Spinal cord (tissue), 10 donors: ENCODE data around the gene PKN3. TPM values are rescaled to one million over a fixed set of nuclear protein-coding genes. Genes with fewer than 3 reads are reported as not detected.
"Not testable (repeated sequence)": the region's sequence is repeated elsewhere in the genome, so short reads cannot be mapped to it uniquely, and the experiment has no call there.

Experiments used
- DNase-seq, 6 donors: peaks; one replicate each; pipeline versions ENCODE4 v3.0.0 to v3.0.0-alpha.2; 2013 to 2015; ENCODE audit warnings: low spot score in 6 of 6, low read depth in 4 of 6
- H3K27ac ChIP-seq: one replicate; pipeline ENCODE4 v1.5.1; 2013; ENCODE audit warnings: low read depth, low read length, control low read depth
- H3K27me3 ChIP-seq: one replicate; pipeline ENCODE4 v1.6.1; 2013; ENCODE audit warnings: low read length; ENCODE audit not compliant: control insufficient read depth, insufficient read depth
- H3K36me3 ChIP-seq: one replicate; pipeline ENCODE4 v1.6.1; 2013; ENCODE audit warnings: low read length; ENCODE audit not compliant: control insufficient read depth, insufficient read depth
- H3K4me1 ChIP-seq: one replicate; pipeline ENCODE4 v1.6.1; 2013; ENCODE audit warnings: low read length; ENCODE audit not compliant: control insufficient read depth, insufficient read depth
- H3K4me3 ChIP-seq: one replicate; pipeline ENCODE4 v1.5.1; 2013; ENCODE audit warnings: low read depth, low read length, control low read depth
- H3K9me3 ChIP-seq: one replicate; pipeline ENCODE4 v1.6.1; 2013; ENCODE audit warnings: low read length; ENCODE audit not compliant: control insufficient read depth, insufficient read depth
- WGBS: methylation state at CpG from one replicate; pipeline ENCODE4 v1.1.5; 2013; ENCODE audit warnings: missing lambda C conversion rate; ENCODE audit not compliant: insufficient coverage; 5-methylcytosine and 5-hydroxymethylcytosine counted together
- long read RNA-seq, 4 donors: transcript quantifications; one replicate each; lab custom pipeline, GENCODE V29; 2026
- polyA plus RNA-seq, 2 donors: library from polyadenylated mRNA; unstranded; fragments of 120-200 nt; gene quantifications; one replicate each; pipeline ENCODE4 v1.2.1, GENCODE V29; 2013; ENCODE audit not compliant: insufficient read length in 2 of 2
- total RNA-seq, 2 donors: library from RNA; depleted of rRNA in 1 of 2; stranded (reverse); fragments of 120-200 nt in 1 of 2; fragments of >200 nt in 1 of 2; gene quantifications; one replicate each; pipeline versions ENCODE4 v1.2.3 to v1.2.4, GENCODE V29; 2013 to 2014
- donor health status: healthy.

Gene PKN3
- 1 to 10 TPM; 1.1 to 5.5 TPM for total RNA-seq
- polyA plus RNA-seq, result 1 to 10 TPM; 5.5 to 5.9 TPM
- long read RNA-seq, donor 1, partial matches to known transcripts, result 0 of 6 reads
- long read RNA-seq, donor 1, other reads (novel, unspliced or antisense), result 5 of 6 reads
- long read RNA-seq, donor 2, partial matches to known transcripts, result 0 of 1 reads
- long read RNA-seq, donor 2, other reads (novel, unspliced or antisense), result 0 of 1 reads
- long read RNA-seq, donor 3, result 0 reads
- long read RNA-seq, donor 4, result 0 reads

DNA sequence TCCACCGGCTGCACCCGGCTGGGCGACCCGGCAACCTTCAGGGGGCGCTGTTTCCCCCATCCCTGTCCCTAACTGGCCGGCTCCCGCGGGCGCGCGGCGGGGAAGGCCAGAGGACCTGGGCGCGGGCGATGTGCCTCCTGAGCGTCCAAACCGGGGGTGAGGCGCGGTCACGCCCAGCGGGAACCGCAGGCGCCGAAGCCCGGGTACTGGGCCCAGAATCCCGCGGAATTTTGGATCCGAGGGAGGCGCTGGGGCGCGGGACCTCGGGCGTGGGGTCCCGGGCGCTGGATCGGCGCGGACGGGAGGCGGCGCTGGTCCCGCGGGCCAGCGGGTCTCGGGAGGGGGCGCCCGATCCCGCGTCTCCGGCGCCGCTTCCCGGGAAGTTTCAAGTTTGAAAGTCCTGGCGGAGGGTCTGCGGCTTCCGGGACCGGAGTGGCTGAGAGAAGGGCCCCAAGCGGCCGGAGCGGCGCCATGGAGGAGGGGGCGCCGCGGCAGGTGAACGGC lies at the start of gene PKN3:
Gene PKN3, plus strand, starts transcription at position 59 of the 504 bp plus-strand sequence. Its CDS starts 413 bp downstream, at position 472.
- H3K27me3 ChIP-seq, result no peaks in the 10 kb centered on the region
- peak in 3 of 6 donors; percentile 64 to 91 (median 83) for DNase-seq
- H3K9me3 ChIP-seq, result no peaks in the 10 kb centered on the region
- 0% methylated on average over 65 of the region's 65 CpGs for WGBS
- H3K27ac ChIP-seq, result peak within 1 kb of the TSS; percentile 40
- H3K4me1 ChIP-seq, result peaks cover 18% of the 10 kb centered on the region
- H3K36me3 ChIP-seq, result peaks cover 17% of the 10 kb centered on the region
- peak within 1 kb of the TSS; percentile 43 for H3K4me3 ChIP-seq

DNA sequence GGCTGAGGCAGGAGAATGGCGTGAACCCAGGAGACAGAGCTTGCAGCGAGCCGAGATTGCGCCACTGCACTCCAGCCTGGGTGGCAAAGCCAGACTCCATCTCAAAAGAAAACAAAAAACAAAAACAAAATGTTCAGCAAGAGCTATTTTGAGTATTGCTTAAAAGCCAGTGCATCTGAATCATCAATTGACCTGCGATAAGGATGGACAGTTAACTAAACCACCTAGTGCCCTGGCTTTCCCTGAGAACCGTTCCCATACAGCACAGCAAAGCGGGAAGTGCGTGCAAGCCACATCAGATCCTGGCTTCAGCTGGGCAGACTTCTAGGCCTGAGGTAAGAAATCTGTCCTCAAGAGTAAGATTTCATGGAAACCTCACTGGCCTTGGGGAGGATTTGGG lies 48.4 kb upstream of the PKN3 start:
- H3K4me3 ChIP-seq, result no peak overlapping the region
- no peak for DNase-seq
- peaks cover 9% of the 10 kb centered on the region for H3K36me3 ChIP-seq
- no peak overlapping the region for H3K27ac ChIP-seq
- no peaks in the 10 kb centered on the region for H3K27me3 ChIP-seq
- WGBS, result 83% methylated on average over 5 of the region's 8 CpGs
- peaks cover 14% of the 10 kb centered on the region for H3K4me1 ChIP-seq
- H3K9me3 ChIP-seq, result no peaks in the 10 kb centered on the region

DNA sequence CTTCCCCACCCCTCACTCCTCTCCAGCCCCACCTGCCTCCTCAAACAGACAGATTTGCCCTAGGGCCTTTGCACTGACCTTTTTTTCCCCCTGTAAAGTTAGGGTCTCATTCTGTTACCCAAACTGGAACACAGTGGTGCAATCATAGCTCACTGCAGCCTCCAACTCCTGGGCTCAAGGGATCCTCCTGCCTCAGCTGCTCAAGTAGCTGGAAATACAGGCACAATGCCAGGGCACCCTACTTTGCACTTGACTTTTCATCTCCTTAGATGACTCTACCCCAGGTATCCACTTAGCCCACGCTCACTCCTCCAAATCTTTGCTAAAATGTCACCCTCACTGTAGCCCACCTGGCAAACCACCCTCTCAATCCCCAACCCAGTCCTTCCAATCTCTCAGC lies 47.8 kb upstream of the PKN3 start:
- Histone ChIP-seq H3K9me3 (no peaks in the 10 kb centered on the region), H3K4me3 (no peak overlapping the region), H3K27me3 (no peaks in the 10 kb centered on the region), H3K27ac (no peak overlapping the region), H3K4me1 (peaks cover 14% of the 10 kb centered on the region), H3K36me3 (peaks cover 9% of the 10 kb centered on the region)
- DNase-seq, result no peak
- 100% methylated on average over 1 of the region's 1 CpG for WGBS

DNA sequence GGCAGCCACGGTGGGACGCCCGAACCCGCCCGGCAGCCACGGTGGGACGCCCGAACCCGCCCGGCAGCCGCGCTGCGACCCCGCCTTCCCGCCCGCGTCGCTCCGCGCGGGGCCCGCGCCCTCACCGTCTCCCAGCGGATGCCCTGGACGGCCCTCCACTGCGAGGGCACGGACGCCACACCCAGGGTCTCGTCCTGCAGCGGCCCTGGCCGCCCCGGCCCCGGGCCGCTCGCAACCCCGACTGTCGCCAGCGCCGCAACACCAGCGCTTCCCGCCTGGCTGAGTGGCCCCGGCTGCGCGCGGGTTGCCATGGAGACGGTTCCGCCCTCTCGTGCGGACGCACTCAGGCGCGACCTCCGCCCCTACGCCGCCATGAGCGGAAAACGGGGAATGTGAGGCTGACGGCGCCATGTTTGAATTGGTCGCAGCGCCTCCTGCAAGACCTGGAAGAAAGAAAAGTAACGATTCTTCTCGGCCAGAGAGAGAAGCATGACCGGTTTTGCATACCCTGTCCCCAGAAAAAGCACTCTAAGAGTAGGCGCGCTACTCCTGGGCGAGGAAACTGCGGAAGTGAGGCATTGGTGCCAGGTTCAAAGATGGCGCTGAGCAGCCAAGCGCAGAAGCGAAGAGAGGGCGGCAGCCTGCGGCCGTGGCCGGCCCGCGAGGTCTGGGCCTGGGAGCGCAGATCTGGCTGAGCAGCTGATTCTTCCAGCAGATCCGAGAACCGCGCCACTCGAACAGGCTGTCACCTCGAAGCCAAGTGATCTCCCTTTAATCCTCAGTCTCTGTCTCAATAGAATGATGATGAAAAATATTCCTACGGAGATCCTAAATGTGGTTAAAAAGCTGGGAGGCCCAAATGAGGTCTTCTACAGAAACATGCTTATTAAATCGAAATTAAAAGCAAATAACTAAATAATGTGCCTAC lies 45.6 kb upstream of the PKN3 start, which contains the start of gene DYNC2I2:
Gene DYNC2I2, minus strand, starts transcription at position 432 of the 928 bp plus-strand sequence. Its CDS starts 121 bp downstream, at position 311.
- peak within 1 kb of the TSS; percentile 100 for H3K27ac ChIP-seq
- no peaks in the 10 kb centered on the region for H3K27me3 ChIP-seq
- 0% methylated on average over 75 of the region's 86 CpGs for WGBS
- H3K4me1 ChIP-seq, result peaks cover 14% of the 10 kb centered on the region
- H3K36me3 ChIP-seq, result peaks cover 9% of the 10 kb centered on the region
- peak; percentile 89 to 98 (median 94) for DNase-seq
- no peaks in the 10 kb centered on the region for H3K9me3 ChIP-seq
- H3K4me3 ChIP-seq, result peak within 1 kb of the TSS; percentile 74

DNA sequence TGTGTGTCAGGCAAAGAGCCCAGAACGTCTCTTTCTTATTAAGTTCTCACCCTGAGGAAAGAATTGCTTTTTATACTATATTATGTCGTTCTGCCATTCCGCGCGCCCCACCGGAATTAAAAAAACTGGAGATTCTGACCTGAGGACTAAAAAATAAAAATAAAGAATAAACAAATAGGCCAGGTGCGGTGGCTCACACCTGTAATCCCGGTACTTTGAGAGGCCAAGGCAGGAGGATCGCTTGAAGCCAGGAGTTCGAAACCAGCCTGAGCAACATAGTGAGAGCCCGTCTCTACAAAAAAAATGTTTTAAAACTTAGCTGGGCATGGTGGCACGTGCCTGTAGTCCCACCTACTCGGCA lies 45.0 kb upstream of the PKN3 start:
- DNase-seq, result no peak
- peaks cover 9% of the 10 kb centered on the region for H3K36me3 ChIP-seq
- 90% methylated on average over 6 of the region's 13 CpGs for WGBS
- H3K4me3 ChIP-seq, result peak overlapping the region; percentile 74
- H3K27ac ChIP-seq, result peak overlapping the region; percentile 100
- H3K9me3 ChIP-seq, result no peaks in the 10 kb centered on the region
- H3K27me3 ChIP-seq, result no peaks in the 10 kb centered on the region
- H3K4me1 ChIP-seq, result peaks cover 14% of the 10 kb centered on the region

DNA sequence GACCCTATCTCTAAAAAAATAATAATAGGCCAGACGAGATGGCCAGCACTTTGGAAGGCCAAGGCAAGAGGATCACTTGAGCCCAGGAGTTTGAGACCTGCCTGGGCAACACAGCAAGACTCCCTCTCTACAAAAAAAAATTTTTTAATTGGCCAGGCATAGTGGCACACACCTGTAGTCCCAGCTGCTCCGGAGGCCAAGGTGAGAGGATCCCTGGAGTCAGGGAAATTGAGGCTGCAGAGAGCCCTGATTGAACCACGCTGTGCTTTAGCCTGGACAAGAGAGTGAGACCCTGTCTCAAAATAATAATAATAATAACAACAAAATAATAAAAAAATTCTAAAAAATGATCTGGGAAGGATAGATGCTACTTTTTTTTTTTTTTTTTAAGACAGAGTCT lies 44.5 kb upstream of the PKN3 start:
- H3K4me3 ChIP-seq, result no peak overlapping the region
- 83% methylated on average over 2 of the region's 3 CpGs for WGBS

DNA sequence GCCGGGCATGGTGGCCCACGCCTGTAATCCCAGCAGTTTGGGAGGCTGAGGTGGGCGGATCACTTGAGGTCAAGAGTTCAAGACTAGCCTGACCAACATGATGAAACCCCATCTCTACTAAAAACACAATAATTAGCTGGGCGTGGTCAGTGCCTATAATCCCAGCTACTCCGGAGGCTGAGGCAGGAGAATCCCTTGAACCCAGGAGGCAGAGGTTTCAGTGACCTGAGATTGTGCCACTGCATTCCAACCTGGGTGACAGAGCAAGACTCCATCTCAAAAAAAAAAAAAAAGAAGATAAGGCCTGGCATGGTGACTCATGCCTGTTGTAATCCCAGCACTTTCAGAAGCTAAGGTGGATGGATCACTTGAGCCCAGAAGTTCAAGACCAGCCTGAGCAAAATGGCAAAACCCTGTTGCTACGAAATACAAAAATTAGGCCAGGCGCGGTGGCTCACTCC lies 35.8 kb upstream of the PKN3 start:
- H3K27me3 ChIP-seq, H3K4me3 ChIP-seq, H3K36me3 ChIP-seq, H3K27ac ChIP-seq, DNase-seq, H3K4me1 ChIP-seq, H3K9me3 ChIP-seq: not testable (repeated sequence)
- 76% methylated on average over 3 of the region's 8 CpGs for WGBS

More for the DNA sequence above, 44.5 kb upstream of the PKN3 start:
- H3K27me3 ChIP-seq, result no peaks in the 10 kb centered on the region
- no peak overlapping the region for H3K27ac ChIP-seq
- no peak for DNase-seq
- H3K36me3 ChIP-seq, result peaks cover 9% of the 10 kb centered on the region
- peaks cover 14% of the 10 kb centered on the region for H3K4me1 ChIP-seq
- no peaks in the 10 kb centered on the region for H3K9me3 ChIP-seq

DNA sequence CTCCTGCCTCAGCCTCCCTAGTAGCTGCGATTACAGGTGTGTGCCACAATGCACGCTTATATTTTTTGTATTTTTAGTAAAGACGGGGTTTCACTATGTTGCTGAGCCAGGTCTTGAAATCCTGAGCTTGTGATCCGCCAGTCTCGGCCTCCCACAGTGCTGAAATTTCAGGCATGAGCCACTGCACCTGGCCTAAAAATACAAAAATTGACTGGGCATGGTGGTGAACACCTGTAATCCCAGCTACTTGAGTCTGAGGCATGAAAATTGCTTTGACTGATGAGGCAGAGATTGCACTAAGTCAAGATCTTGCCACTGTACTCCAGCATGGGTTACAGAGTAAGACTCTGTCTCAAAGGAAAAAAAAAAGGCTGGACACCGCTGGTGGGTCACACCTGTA lies 32.5 kb upstream of the PKN3 start:
- no peak overlapping the region for H3K4me3 ChIP-seq
- H3K4me1 ChIP-seq, result no peaks in the 10 kb centered on the region
- no peaks in the 10 kb centered on the region for H3K27me3 ChIP-seq
- 93% methylated on average over 6 of the region's 6 CpGs for WGBS
- no peak overlapping the region for H3K27ac ChIP-seq
- H3K36me3 ChIP-seq, result no peaks in the 10 kb centered on the region
- H3K9me3 ChIP-seq, result no peaks in the 10 kb centered on the region
- DNase-seq, result no peak

DNA sequence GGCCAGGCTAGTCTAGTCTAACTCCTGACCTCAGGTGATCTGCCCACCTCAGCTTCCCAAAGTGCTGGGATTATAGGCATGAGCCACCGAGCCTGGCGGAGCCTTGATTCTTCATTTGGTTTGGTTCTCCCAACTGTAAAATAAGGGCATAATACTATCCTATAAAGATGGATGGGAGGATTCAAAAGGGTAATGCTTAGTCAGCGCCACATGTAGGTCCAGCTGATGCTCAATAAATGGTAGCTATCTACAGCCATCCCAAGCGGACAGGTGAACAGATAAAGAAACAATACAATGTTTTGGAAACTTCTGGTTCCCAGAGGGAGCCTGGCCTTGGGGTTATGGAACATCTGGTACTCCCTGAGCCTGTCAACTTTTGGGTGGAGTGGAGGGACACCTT lies 26.9 kb upstream of the PKN3 start:
- DNase-seq, result no peak
- H3K36me3 ChIP-seq, result no peaks in the 10 kb centered on the region
- H3K4me3 ChIP-seq, result no peak overlapping the region
- H3K27me3 ChIP-seq, result no peaks in the 10 kb centered on the region
- H3K4me1 ChIP-seq, result no peaks in the 10 kb centered on the region
- no peak overlapping the region for H3K27ac ChIP-seq
- H3K9me3 ChIP-seq, result no peaks in the 10 kb centered on the region
- 100% methylated on average over 2 of the region's 4 CpGs for WGBS
